A549 (cell line): ENCODE measurements around the gene GARIN1A.

Source experiments
- HOXA7 ChIP-seq: fragments of 250-450 bp; sonication (Bioruptor Pico); IDR thresholded peaks from 2 replicates; pipeline ENCODE4 v1.5.0; 2020; ENCODE audit warnings: mild to moderate bottlenecking, moderate library complexity
- JUN ChIP-seq, 2 experiments: fragments of >200 bp; sonication (Bioruptor Twin); formaldehyde crosslinking; IDR thresholded peaks; 2 replicates in 1 of 2; 3 replicates in 1 of 2; pipeline ENCODE4 v1.6.1; 2016 to 2017
- JUNB ChIP-seq: fragments of >200 bp; sonication (Bioruptor Twin); formaldehyde crosslinking; IDR thresholded peaks from 2 replicates; pipeline ENCODE4 v1.6.1; 2016
- MAZ ChIP-seq: fragments of 150-350 bp; IDR thresholded peaks from 2 replicates; pipeline ENCODE4 v1.6.1; 2014; ENCODE audit warnings: antibody characterized with exemption, low read depth, low read length, borderline replicate concordance
- RAD21 ChIP-seq, 2 experiments: fragments of >200 bp in 1 of 2; sonication (Bioruptor Twin) in 1 of 2; formaldehyde crosslinking in 1 of 2; IDR thresholded peaks in 1 of 2; conservative IDR thresholded peaks in 1 of 2; 2 replicates in 1 of 2; 3 replicates in 1 of 2; pipeline ENCODE4 v1.6.1; 2012 to 2018; ENCODE audit warnings: inconsistent platforms in 1 of 2
- RNF2 ChIP-seq: fragments of 200-600 bp; sonication (generic); IDR thresholded peaks from 2 replicates; pipeline ENCODE4 v1.6.1; 2016; ENCODE audit warnings: low read depth, mild to moderate bottlenecking, antibody characterized with exemption, moderate library complexity, borderline replicate concordance

DNA sequence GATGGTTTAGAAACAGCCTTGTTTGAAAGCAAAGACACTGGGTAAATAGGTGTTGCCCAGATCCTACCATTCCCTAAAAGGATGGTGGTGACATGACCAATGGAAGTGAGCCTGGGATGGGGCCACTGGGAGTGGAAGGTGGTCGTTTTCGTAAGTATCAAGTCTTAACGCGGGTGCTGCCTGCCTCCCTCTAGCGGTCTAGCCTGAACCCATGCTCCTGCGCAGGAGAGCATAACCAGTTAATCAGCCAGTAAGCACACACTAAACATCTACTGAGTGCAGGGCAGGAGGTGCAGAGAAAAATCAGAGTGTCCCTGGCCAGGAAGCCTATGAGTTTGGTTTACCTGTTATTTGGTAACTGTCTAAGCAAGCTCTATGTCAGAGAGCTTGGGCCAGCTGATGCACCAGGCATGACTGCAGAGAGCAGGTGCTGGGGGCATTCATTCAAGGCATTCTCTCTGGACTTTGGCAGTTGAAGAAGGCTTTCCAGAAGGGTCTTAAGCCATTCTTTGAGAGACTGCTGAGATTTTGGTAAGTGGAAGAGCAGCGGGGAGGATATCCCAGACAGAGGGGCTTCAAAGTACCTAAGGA is 930 bp downstream of the GARIN1A start:
- TF ChIP-seq JUN (IDR thresholded peaks at IDR 0.05) (no peak), RAD21 (conservative IDR thresholded peaks at IDR 0.05 in 1 of 2, IDR thresholded peaks at IDR 0.05 in 1 of 2) (no peak), JUNB (no peak), HOXA7 (CRISPR knock-in tag) (no peak), MAZ (no peak), RNF2 (no peak)
